ENCODE data around the gene PLEKHM3. TPM values are rescaled to one million over a fixed set of nuclear protein-coding genes. Genes with fewer than 3 reads are reported as not detected.
A peak's percentile ranks its signal among the peaks of the same experiment; 100 is the strongest.

PLEKHM3 gene
- total and polyA plus RNA-seq, 2 of the 13 experiments (the other 11 are each of a cell fraction or from before 2014, with no cell fraction given): 4.5 to 4.7 TPM

DNA sequence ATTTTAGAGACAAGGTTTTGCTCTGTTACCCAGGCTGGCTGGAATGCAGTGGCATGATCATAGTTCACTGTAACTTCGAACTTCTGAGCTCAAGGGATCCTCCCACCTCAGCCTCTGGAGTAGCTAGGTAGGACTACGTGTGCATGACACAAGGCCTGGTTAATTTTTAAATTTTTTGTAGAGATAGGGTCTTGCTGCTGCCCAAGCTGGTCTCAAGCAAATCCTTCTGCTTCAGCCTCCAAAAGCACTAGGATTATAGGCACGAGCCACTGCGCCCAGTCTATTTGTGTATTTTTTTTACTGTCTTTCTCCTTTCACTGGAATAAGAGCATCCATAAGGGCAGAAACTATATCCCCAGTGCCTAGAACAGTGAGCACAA is 89.3 kb downstream of the PLEKHM3 start (continued):
- TF ChIP-seq, protein P1, sequence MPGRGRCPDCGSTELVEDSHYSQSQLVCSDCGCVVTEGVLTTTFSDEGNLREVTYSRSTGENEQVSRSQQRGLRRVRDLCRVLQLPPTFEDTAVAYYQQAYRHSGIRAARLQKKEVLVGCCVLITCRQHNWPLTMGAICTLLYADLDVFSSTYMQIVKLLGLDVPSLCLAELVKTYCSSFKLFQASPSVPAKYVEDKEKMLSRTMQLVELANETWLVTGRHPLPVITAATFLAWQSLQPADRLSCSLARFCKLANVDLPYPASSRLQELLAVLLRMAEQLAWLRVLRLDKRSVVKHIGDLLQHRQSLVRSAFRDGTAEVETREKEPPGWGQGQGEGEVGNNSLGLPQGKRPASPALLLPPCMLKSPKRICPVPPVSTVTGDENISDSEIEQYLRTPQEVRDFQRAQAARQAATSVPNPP (CRISPR knock-in tag; IDR thresholded peaks at IDR 0.05): no peak
- TF ChIP-seq KDM2A (CRISPR knock-in tag; IDR thresholded peaks at IDR 0.05; ENCODE audit: borderline replicate concordance, low read depth): no peak
- TF ChIP-seq RFXANK (CRISPR knock-in tag; IDR thresholded peaks at IDR 0.05): 0 out of 2 replicates have a peak, but pooled peaks have one; percentile 29
- TF ChIP-seq, protein P2, sequence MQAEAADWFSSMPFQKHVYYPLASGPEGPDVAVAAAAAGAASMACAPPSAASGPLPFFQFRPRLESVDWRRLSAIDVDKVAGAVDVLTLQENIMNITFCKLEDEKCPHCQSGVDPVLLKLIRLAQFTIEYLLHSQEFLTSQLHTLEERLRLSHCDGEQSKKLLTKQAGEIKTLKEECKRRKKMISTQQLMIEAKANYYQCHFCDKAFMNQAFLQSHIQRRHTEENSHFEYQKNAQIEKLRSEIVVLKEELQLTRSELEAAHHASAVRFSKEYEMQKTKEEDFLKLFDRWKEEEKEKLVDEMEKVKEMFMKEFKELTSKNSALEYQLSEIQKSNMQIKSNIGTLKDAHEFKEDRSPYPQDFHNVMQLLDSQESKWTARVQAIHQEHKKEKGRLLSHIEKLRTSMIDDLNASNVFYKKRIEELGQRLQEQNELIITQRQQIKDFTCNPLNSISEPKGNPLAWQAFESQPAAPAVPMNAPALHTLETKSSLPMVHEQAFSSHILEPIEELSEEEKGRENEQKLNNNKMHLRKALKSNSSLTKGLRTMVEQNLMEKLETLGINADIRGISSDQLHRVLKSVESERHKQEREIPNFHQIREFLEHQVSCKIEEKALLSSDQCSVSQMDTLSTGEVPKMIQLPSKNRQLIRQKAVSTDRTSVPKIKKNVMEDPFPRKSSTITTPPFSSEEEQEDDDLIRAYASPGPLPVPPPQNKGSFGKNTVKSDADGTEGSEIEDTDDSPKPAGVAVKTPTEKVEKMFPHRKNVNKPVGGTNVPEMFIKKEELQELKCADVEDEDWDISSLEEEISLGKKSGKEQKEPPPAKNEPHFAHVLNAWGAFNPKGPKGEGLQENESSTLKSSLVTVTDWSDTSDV (CRISPR knock-in tag; IDR thresholded peaks at IDR 0.05): no peak
- TF ChIP-seq, protein P3, sequence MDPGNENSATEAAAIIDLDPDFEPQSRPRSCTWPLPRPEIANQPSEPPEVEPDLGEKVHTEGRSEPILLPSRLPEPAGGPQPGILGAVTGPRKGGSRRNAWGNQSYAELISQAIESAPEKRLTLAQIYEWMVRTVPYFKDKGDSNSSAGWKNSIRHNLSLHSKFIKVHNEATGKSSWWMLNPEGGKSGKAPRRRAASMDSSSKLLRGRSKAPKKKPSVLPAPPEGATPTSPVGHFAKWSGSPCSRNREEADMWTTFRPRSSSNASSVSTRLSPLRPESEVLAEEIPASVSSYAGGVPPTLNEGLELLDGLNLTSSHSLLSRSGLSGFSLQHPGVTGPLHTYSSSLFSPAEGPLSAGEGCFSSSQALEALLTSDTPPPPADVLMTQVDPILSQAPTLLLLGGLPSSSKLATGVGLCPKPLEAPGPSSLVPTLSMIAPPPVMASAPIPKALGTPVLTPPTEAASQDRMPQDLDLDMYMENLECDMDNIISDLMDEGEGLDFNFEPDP (CRISPR knock-in tag; conservative IDR thresholded peaks at IDR 0.05): no peak
- peak; percentile 57 for TF ChIP-seq ZNF781 (CRISPR knock-in tag; IDR thresholded peaks at IDR 0.05; ENCODE audit: borderline replicate concordance, not compliant biosample characterization)
- TF ChIP-seq ZNF33A (CRISPR knock-in tag; IDR thresholded peaks at IDR 0.05; ENCODE audit: borderline replicate concordance): no peak
- TF ChIP-seq ZNF724P (CRISPR knock-in tag; IDR thresholded peaks at IDR 0.05; ENCODE audit: borderline replicate concordance): no peak
- no peak for TF ChIP-seq KLF11 (CRISPR knock-in tag; IDR thresholded peaks at IDR 0.05)
- TF ChIP-seq ZBTB8A (CRISPR knock-in tag; IDR thresholded peaks at IDR 0.05; ENCODE audit: borderline replicate concordance, low read depth): no peak
- no peak for TF ChIP-seq ESRRA (CRISPR knock-in tag; IDR thresholded peaks at IDR 0.05; ENCODE audit: low read depth)
- TF ChIP-seq FOXK1 (CRISPR knock-in tag; IDR thresholded peaks at IDR 0.05; ENCODE audit: borderline replicate concordance, low read depth): peak; percentile 57; the same call in 1 of the 2 replicates
- peak; percentile 20 to 40; a peak in 3 of 4 replicates for TF ChIP-seq POLR2A (IDR thresholded peaks at IDR 0.05; ENCODE audit: insufficient read depth in 1 of 2, low read depth in 2 of 2, low read length in 2 of 2)
- peak; percentile 92 for TF ChIP-seq HNF4A (CRISPR knock-in tag; IDR thresholded peaks at IDR 0.05)
- no peak for TF ChIP-seq ZBTB1 (CRISPR knock-in tag; IDR thresholded peaks at IDR 0.05; ENCODE audit: borderline replicate concordance)
- TF ChIP-seq ZNF557 (CRISPR knock-in tag; IDR thresholded peaks at IDR 0.05): no peak
- TF ChIP-seq, protein P4, sequence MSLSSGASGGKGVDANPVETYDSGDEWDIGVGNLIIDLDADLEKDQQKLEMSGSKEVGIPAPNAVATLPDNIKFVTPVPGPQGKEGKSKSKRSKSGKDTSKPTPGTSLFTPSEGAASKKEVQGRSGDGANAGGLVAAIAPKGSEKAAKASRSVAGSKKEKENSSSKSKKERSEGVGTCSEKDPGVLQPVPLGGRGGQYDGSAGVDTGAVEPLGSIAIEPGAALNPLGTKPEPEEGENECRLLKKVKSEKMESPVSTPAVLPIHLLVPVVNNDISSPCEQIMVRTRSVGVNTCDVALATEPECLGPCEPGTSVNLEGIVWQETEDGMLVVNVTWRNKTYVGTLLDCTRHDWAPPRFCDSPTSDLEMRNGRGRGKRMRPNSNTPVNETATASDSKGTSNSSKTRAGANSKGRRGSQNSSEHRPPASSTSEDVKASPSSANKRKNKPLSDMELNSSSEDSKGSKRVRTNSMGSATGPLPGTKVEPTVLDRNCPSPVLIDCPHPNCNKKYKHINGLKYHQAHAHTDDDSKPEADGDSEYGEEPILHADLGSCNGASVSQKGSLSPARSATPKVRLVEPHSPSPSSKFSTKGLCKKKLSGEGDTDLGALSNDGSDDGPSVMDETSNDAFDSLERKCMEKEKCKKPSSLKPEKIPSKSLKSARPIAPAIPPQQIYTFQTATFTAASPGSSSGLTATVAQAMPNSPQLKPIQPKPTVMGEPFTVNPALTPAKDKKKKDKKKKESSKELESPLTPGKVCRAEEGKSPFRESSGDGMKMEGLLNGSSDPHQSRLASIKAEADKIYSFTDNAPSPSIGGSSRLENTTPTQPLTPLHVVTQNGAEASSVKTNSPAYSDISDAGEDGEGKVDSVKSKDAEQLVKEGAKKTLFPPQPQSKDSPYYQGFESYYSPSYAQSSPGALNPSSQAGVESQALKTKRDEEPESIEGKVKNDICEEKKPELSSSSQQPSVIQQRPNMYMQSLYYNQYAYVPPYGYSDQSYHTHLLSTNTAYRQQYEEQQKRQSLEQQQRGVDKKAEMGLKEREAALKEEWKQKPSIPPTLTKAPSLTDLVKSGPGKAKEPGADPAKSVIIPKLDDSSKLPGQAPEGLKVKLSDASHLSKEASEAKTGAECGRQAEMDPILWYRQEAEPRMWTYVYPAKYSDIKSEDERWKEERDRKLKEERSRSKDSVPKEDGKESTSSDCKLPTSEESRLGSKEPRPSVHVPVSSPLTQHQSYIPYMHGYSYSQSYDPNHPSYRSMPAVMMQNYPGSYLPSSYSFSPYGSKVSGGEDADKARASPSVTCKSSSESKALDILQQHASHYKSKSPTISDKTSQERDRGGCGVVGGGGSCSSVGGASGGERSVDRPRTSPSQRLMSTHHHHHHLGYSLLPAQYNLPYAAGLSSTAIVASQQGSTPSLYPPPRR (CRISPR knock-in tag; IDR thresholded peaks at IDR 0.05; ENCODE audit: borderline replicate concordance): peak; percentile 67; the same call in 1 of the 2 replicates

Data from HepG2 (cell line).